Lung (tissue), 12 donors: ENCODE results near the gene EML2. TPM values are rescaled to one million over a fixed set of nuclear protein-coding genes. Genes with fewer than 3 reads are reported as not detected.

Experiments
- ATAC-seq: fragments of 200-7000 bp; cut with Tn5 transposase; one replicate; pipeline ENCODE4 v1.9.1; 2020; ENCODE audit warnings: moderate number of reproducible peaks; ENCODE audit not compliant: insufficient read depth, low FRiP score
- DNase-seq, 3 donors: peaks; one replicate each; pipeline ENCODE4 v3.0.0-alpha.2; 2013 to 2017
- H3K27ac ChIP-seq, 2 donors: one replicate each; pipeline ENCODE4 v1.5.1; 2013; ENCODE audit warnings: mild to moderate bottlenecking in 2 of 2, moderate library complexity in 2 of 2, control low read depth in 1 of 2, inconsistent platforms in 1 of 2, low read depth in 1 of 2, low read length in 1 of 2
- H3K27me3 ChIP-seq, 3 donors: one replicate each; pipeline ENCODE4 v1.5.1; 2013; ENCODE audit warnings: low read length in 2 of 3; ENCODE audit not compliant: control insufficient read depth in 3 of 3, insufficient read depth in 3 of 3
- H3K36me3 ChIP-seq, 4 donors: one replicate each; pipeline ENCODE4 v1.5.1; 2013; ENCODE audit warnings: low read length in 4 of 4, mild to moderate bottlenecking in 1 of 4, moderate library complexity in 1 of 4; ENCODE audit not compliant: control insufficient read depth in 4 of 4, insufficient read depth in 4 of 4
- H3K4me1 ChIP-seq, 5 donors: one replicate each; pipeline ENCODE4 v1.5.1; 2013; ENCODE audit warnings: low read length in 5 of 5, mild to moderate bottlenecking in 2 of 5, moderate library complexity in 1 of 5; ENCODE audit not compliant: control insufficient read depth in 5 of 5, insufficient read depth in 5 of 5
- H3K4me3 ChIP-seq: one replicate; pipeline ENCODE4 v1.5.1; 2013; ENCODE audit warnings: mild to moderate bottlenecking, control low read depth, moderate library complexity
- H3K9ac ChIP-seq, 2 donors: one replicate each; pipeline ENCODE4 v1.5.1; 2013; ENCODE audit warnings: low read length in 2 of 2, control low read depth in 1 of 2; ENCODE audit not compliant: insufficient read depth in 1 of 2
- H3K9me3 ChIP-seq, 4 donors: one replicate each; pipeline ENCODE4 v1.5.1; 2013; ENCODE audit warnings: low read length in 3 of 4, mild to moderate bottlenecking in 1 of 4, moderate library complexity in 1 of 4; ENCODE audit not compliant: control insufficient read depth in 4 of 4, insufficient read depth in 3 of 4
- CTCF ChIP-seq: IDR thresholded peaks from 2 replicates; pipeline ENCODE4 v1.5.1; 2012; ENCODE audit warnings: mild to moderate bottlenecking; ENCODE audit errors: control extremely low read depth, extremely low read depth
- WGBS, 2 donors: extraction: QIAGEN DNeasy Blood & Tissue Kit; methylation state at CpG; one replicate each; pipeline ENCODE4 v1.1.7; 2013; 5-methylcytosine and 5-hydroxymethylcytosine counted together
- polyA plus RNA-seq, 2 donors: library from polyadenylated mRNA; stranded (reverse); fragments of 200-250 nt; gene quantifications; one replicate each; pipeline ENCODE4 v1.2.1, GENCODE V29; 2013
- total RNA-seq, 2 donors: library from RNA; depleted of rRNA in 1 of 2; stranded (reverse); fragments of >200 nt in 1 of 2; gene quantifications; one replicate each; pipeline ENCODE4 v1.2.1, GENCODE V29; 2014 to 2021
- donor health status: control.
- donor health status: control.
- donor health status: Bipolar disorder and iron deficiency.
- donor health status: healthy.
- donor health status: DM: yes; HTN: yes; CAD: no.

Gene EML2
- total and polyA plus RNA-seq, 4 donors = 31.9 to 74.5 (median 40.1) TPM

DNA sequence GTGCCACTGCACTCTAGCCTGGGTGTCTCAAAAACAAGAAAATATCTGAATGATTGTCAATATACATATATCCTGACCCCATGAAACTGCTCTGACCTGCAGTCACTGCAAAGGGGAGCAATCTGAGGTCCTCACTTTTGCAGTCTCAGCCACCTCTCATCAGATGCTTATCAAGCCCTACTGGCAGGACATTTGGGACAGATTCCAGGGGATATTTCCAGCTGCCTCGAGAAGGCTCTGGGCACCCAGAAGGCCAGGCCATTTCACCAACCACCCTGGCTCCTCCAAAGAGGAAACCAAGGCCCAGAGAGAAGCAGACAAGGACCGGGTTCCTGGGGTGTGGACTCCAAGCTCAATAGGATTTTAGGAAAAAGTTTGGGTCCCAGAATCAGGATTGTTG, 2.3 kb downstream of the EML2 start:
- Histone ChIP-seq H3K36me3 (no peaks in the 10 kb centered on the region), H3K9me3 (no peaks in the 10 kb centered on the region), H3K4me1 (peaks cover 0 to 15% (median 0%) of the 10 kb centered on the region in 5 donors), H3K27ac (no peak overlapping the region), H3K27me3 (no peaks in the 10 kb centered on the region), H3K4me3 (no peak overlapping the region), H3K9ac (no peak overlapping the region)
- ATAC-seq (no peak), DNase-seq (no peak)
- 65 to 78% methylated on average over 2 of the region's 2 CpGs for WGBS, 2 donors
- TF ChIP-seq CTCF = no peak

DNA sequence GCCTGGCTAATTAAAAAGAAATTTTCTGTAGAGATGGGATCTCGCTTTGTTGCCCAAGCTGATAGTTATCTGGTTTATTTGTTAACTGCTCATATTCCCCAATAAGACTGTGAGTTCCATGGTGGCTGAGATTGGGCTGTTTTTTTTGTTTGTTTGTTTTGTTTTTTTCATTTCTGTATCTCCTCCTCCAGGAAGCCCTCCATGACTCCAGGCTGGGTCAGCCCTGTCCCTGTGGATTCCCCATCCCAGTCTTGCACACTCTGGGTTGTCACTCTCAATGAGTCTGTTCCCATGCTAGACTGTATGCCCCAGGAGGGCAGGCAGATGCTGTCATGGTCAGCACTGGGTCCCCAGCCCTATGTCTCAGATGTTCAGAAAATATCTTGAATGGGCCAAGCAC, 2.9 kb downstream of the EML2 start:
- Histone ChIP-seq H3K36me3 (no peaks in the 10 kb centered on the region), H3K27ac (no peak overlapping the region), H3K9ac (no peak overlapping the region), H3K4me1 (peaks cover 0 to 9% (median 0%) of the 10 kb centered on the region in 5 donors), H3K27me3 (no peaks in the 10 kb centered on the region), H3K4me3 (no peak overlapping the region), H3K9me3 (no peaks in the 10 kb centered on the region)
- ATAC-seq (no peak), DNase-seq (no peak)
- WGBS, 2 donors = 96 to 97% methylated on average over 1 of the region's 1 CpG
- no peak for TF ChIP-seq CTCF

DNA sequence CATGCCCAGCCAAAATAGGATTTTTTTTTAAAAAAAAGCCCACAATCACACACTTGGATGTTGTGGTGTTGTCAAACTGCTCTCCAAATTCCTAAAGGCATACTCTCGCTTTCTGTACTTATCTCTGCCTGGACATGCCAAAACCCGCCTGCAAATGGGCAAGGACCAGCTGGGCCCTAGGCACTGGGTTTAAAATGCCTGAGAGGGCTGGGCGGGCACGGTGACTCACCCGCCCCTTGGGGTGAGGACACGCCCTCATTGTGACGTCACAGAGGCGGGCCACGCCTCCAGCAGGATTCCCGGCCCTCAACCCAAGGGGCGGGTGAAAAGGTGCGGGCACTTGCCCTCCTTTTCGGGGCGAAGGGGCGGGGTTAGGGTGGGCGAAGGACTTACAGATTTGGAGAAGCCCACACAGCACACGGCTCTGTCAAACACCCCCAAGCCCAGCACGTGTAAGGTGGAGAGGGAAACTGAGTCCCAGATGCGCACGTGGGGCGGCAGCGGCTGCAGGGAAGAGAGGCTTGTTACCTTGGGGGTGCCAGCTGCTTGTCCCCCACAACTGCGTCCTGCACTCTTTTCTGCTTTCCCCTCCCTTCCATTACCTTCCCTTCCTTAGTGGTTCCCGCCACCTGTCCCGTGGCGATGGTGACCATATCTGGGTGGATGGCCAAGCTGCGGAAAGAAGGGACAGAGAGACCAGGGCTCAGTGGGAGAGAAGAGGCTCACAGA, 6.6 kb downstream of the EML2 start:
- H3K36me3 ChIP-seq = peaks cover 0 to 14% (median 7%) of the 10 kb centered on the region in 4 donors
- peak; percentile 83 for ATAC-seq
- H3K9ac ChIP-seq = no peak overlapping the region
- WGBS, 2 donors = 60 to 75% methylated on average over 27 of the region's 27 CpGs
- H3K4me3 ChIP-seq = no peak overlapping the region
- H3K4me1 ChIP-seq = no peaks in the 10 kb centered on the region
- peak overlapping the region in 1 of 2 donors; percentile 62 for H3K27ac ChIP-seq
- no peaks in the 10 kb centered on the region for H3K9me3 ChIP-seq
- H3K27me3 ChIP-seq = no peaks in the 10 kb centered on the region
- peak; percentile 53 to 78 (median 61) for DNase-seq
- TF ChIP-seq CTCF = no peak
